Measurements from ENCODE around the gene ANKS1A.

DNA sequence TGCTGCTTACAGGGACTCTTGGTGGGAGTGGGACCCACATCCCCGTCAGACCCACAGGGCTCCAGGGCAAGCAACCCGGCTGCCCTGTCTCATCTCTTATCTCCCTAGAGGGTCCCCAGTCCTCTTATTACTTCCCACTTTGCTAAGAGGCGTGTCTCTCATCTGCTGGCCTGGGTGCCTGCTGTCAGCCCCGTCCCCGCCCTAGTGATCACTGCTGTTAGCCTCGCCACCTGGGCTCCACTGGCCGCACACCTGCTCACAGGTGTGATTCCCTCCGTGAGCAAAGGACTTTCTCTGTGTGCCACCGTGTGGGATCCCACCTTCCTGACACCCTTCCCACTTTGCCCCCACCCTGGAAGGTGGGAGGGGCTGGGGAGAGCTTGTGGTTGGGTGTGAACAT is 194.5 kb downstream of the ANKS1A start:
- TF ChIP-seq, protein P1, sequence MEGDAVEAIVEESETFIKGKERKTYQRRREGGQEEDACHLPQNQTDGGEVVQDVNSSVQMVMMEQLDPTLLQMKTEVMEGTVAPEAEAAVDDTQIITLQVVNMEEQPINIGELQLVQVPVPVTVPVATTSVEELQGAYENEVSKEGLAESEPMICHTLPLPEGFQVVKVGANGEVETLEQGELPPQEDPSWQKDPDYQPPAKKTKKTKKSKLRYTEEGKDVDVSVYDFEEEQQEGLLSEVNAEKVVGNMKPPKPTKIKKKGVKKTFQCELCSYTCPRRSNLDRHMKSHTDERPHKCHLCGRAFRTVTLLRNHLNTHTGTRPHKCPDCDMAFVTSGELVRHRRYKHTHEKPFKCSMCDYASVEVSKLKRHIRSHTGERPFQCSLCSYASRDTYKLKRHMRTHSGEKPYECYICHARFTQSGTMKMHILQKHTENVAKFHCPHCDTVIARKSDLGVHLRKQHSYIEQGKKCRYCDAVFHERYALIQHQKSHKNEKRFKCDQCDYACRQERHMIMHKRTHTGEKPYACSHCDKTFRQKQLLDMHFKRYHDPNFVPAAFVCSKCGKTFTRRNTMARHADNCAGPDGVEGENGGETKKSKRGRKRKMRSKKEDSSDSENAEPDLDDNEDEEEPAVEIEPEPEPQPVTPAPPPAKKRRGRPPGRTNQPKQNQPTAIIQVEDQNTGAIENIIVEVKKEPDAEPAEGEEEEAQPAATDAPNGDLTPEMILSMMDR (IDR thresholded peaks at IDR 0.05) = no peak
- TF ChIP-seq POLR2A (IDR thresholded peaks at IDR 0.05) = no peak
